Ishikawa (cell line): ENCODE measurements around the gene DEDD2.

Experiments used
- CEBPB ChIP-seq: IDR thresholded peaks from 2 replicates; pipeline ENCODE4 v1.6.1; 2012
- EP300 ChIP-seq: IDR thresholded peaks from 2 replicates; pipeline ENCODE4 v1.6.1; 2012; ENCODE audit warnings: borderline replicate concordance
- FOXM1 ChIP-seq: IDR thresholded peaks from 2 replicates; pipeline ENCODE4 v1.6.1; 2012; ENCODE audit warnings: low read depth, borderline replicate concordance
- NFIC ChIP-seq: IDR thresholded peaks from 2 replicates; pipeline ENCODE4 v1.6.1; 2012
- RAD21 ChIP-seq: IDR thresholded peaks from 2 replicates; pipeline ENCODE4 v1.6.1; 2012; ENCODE audit warnings: low read depth
- TF ChIP-seq, protein P1 (sequence below): IDR thresholded peaks from 2 replicates; pipeline ENCODE4 v1.6.1; 2012
- TF ChIP-seq, protein P2 (sequence below): IDR thresholded peaks from 2 replicates; pipeline ENCODE4 v1.6.1; 2012

DNA sequence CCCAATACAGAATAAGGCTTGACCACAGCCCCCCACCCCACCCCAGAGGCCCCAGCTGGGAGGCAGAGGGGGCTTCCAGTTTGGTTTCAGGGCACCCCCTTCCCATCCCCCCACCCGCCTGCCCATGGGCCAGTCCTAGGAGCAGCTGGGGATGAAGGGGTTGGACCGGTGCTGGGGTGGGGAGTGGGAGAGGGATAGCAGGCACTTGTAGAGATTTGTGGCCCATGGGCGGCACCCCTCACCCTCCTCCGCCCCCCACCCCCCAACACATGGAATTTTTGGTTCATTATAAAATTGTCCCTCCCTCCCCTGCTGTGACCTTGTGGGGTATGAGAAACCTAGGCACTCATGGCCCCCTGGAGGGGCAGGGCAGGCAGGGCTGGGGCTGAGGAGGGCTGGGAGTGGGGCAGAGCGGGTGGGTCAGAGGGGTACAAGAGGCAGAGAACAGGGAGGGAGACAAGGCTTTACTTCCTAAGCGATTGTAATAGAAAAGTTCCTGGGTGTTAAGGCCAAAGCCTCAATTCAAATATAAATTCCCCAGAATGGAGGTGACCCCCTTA is 30.2 kb upstream of the DEDD2 start:
- TF ChIP-seq EP300 (no peak), CEBPB (no peak), NFIC (no peak), RAD21 (no peak), FOXM1 (no peak)
- TF ChIP-seq, protein P1, sequence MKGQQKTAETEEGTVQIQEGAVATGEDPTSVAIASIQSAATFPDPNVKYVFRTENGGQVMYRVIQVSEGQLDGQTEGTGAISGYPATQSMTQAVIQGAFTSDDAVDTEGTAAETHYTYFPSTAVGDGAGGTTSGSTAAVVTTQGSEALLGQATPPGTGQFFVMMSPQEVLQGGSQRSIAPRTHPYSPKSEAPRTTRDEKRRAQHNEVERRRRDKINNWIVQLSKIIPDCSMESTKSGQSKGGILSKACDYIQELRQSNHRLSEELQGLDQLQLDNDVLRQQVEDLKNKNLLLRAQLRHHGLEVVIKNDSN = no peak
- TF ChIP-seq, protein P2, sequence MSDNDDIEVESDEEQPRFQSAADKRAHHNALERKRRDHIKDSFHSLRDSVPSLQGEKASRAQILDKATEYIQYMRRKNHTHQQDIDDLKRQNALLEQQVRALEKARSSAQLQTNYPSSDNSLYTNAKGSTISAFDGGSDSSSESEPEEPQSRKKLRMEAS = no peak
